NCI-H1417 (cell line): Measurements from ENCODE around the gene PPP3CA.
"Not testable (repeated sequence)": the region's sequence is repeated elsewhere in the genome, so short reads cannot be mapped to it uniquely, and the experiment has no call there.

Experiments used
- DNase-seq, 3 experiments: peaks; one replicate each; lab custom pipeline; 2025; lab: John Stamatoyannopoulos, UW

PPP3CA gene

DNA sequence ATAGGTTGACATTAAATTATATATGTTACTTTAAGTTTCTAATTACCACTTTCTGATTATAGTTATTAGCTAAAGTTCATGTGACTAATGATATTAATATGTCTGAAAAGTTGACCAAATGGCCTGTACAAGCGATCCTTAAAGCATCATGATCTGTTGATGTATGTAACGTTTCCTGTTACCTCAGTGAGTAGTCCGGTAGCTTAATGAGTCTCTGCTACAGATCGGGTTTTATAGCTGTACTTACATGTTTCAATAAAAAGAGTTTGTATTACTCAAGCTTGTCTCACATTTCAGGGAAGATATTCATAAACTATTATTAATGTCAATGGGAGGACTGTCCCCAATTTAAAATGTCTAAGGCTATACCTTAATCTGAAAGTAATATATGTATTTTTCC is 246.3 kb downstream of the PPP3CA start:
- DNase-seq, result peak in 2 of 3 experiments; percentile 7 to 68

DNA sequence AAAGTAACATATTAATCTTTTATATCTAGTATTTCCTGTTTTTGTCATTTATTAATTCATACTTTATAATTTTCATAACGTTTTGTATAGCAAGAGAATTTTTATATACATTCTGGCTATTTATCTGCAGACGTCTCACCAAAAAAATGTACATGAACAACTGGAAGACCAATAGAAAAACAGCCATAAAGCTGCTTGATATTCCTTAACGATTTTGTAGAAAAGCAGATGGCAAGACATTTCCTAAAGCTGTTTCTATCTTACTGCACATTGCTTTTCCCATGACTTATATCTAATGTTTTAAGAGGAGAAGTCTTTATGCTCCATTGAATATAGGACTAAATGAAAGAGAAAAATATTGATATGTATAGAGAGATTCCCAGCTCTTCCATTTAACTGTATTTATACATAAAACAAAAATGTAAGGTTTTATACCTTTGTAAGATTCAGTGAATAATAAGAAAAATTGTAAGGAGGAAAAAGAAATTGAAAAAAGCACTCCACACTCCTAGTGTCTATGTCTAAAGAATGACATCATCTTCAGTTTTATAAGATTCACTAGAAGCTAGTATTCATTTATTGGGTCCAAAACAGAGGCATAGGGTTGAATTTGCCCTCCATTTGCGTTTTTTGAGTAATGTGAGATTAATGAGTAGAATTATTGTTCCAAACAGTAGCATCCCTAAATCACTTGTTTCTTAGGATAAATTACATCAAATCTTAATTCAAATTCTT is 248.5 kb downstream of the PPP3CA start:
- no peak for DNase-seq

DNA sequence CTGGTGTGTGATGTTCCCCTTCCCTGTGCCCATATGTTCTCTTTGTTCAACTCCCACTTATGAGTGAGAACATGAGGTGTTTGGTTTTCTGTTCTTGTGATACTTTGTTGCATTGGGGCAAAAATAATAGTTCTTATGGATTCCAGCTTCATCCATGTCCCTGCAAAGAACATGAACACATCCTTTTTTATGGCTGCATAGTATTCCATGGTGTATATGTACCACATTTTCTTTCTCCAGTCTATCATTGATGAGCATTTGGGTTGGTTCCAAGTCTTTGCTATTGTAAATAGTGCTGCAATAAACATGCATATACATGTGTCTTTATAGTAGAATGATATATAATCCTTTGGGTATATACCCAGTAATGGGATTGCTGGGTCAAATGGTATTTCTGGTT is 254.7 kb downstream of the PPP3CA start:
- DNase-seq, result not testable (repeated sequence)

DNA sequence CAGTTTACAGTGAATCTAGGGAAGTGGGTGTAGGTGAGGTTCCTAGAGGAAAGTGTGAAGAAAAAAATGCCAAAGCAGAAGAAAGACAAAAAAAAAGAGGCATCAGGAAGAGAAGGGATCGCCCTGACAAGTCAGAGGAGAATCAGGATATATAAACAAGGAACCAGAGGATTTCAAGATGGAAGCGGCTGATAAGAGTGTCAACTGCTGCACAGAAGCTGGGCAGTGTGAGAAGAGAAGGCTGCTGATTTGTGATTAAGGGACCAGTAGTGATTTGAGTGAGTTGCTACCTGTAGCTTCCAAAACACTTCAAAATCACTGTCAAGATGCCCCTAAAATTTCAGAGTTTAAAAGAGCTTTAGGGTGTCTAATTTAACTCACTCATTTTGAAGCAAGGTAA is 258.2 kb downstream of the PPP3CA start:
- DNase-seq, result no peak

DNA sequence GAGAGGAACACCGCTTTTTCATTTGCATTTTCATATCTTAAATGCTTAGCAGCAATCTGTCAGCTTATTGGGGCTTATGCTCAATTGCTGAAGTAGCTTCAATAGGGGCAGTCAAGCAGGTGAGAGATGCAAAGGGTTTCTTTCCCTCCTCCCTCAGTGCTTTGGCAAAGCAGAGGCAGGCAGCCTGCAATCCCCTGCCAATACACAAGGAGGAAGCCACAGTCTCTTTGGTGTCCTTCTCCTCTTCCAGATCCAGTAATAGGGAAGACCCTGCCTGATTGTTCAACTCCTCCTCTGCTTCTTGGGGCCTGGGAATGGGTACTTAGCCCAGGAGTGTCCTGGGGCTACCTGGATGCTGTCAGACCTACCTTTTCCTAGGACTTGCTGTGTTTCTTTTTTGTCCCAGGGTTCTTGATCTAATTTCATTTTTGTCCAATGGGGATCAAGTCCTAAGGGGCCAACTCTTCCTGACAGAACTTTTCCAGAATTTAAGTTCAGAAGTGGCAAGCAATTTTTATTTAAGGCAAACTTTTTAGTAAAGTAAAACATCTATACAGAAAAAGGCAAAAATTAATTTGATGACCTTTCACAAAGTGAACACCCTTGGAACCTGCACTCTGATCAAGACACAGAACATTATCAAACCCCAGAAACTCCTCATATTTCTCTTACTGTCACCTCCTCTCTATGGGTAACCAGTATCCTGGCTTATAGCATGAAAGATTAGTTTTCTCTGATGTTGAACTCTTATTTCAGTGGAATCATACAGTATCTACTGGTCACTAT is 260.3 kb downstream of the PPP3CA start:
- DNase-seq, result no peak

DNA sequence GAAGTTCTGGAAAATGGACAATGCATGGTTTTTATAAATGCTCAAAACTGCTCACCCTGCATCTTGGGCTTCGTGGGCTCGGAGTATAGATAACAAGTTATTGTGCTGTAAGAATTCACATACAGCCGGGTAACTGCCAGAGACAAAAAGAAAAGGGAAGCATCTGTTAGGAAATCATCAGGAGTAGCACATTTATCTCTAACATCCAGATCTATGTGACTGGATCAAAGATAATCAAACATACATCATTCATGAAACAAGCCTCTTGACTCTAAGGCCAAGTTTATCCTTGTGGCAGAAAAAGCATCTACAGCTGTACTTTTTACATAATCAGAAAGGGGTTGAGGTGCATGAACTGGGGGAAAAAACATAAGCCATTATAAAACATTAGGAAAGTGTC is 264.2 kb downstream of the PPP3CA start:
- no peak for DNase-seq

DNA sequence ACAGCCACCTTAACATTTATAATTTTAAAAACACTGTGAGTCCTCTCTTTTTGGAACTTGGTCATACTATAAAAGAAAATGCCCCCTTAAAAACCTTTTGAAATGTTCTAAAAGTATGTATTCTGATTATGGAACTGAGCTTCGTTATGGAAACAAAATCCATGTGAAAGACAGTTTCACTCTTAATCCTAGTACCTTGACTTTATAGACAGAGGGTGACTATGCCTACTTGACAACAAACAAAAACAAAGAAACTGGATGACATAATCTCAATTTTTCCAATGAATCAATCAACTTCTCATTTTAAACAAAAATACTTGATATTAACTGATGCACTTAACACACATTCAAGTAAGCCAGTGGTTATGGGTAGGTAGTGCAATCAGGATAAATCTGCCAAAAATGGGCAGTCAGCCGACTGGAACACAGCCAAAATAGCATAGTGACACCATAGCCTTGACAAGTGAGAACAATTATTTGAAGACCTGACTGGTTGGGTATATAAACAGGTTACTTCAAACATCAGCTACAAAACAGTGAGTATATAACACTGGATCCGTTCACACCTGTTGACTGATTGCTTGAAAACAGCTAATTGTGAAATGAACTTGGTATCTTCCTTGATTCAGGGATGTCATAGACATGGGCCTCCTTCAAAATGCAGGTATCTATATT is 265.5 kb downstream of the PPP3CA start:
- peak in 1 of 3 experiments; percentile 23 for DNase-seq

DNA sequence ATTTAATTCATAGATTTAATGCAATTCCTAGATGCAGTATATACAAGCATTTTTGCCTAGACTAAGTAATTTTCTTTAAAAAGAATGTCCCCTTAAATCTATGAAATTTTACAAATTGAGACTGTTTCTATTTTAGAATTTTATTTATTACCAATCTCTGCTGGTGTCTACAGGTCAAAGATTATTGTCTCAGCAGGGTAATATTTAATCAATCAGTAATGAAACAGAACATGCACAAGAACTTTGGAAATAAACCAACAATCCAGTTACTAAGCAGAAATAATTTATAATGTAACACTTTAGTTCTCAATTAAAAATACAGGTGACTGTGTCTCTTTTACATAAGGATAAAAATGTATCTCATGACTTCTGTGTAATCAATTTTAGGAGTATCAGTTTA is 266.2 kb downstream of the PPP3CA start:
- DNase-seq, result no peak

DNA sequence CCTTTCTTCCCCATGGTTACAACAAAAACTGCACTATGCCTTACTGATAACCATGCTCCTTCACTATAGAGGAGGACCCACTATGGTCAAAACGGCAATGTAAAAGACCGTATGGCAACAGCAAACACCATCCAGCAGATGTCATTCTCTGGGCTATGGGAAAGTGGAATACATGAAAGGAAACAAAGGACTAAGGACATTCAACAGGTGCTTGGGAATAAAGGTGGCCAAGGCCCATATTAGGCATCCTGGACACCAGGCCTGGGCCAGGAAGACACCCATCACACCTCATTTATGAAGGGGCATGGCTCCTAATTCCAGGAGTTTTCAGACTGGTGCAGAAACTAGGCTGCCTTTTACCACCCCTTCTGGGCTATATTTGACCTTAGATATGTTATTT is 268.4 kb downstream of the PPP3CA start:
- no peak for DNase-seq

DNA sequence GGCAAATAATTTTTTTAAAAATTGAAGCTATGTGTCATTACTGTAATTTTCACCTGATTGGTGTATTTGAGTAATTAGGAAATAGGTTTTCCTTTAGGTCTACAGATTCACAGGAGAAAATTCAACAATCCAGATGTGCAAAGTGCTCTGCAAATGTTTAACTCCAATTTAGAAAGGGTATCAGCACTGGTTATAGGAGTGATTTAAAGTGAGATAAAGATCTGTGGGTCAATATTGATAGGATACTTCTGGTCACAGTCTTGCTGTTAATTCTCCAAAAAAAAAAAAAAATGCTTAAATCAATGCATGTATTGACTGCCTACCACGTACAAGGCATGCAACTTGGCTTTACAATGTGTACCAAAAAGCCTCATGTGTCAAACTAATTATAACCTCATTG is 271.3 kb downstream of the PPP3CA start:
- DNase-seq, result no peak

DNA sequence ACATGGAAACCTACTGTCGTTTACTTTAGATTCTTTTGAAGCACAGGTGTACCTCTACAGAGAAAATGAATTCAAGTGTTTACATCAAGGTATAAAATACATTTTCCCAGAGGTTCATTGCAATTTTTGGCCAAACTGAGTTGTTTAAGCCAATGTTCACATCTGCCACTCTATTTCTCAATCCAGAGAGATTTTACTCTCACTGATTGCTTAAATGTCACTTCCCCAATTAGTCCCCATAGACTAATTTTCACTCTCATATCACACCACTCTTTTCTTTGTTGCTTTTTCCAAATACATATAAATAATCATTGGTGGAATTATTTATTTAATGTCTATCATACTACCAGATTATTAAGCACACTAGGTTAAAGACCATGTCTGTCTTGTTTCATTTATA is 271.8 kb downstream of the PPP3CA start:
- no peak for DNase-seq

DNA sequence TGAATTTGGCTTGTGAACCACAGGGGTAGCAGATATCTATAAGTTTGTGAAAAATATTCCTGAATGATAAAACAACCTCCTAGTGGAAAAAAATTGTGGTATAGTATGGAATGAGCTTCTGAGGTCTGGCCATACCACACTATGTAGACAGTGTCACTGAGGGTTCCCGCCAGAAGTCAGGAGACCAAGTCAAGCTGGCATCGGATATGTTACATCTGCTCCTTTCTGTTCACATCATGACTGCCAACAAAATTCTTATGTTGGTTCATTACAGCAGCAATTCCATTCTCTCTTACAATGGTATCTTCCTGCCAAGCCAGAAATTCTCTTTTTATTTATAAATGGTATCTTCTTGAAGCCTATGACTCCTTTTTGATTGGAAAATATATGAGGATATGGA is 273.0 kb downstream of the PPP3CA start:
- DNase-seq, result no peak

DNA sequence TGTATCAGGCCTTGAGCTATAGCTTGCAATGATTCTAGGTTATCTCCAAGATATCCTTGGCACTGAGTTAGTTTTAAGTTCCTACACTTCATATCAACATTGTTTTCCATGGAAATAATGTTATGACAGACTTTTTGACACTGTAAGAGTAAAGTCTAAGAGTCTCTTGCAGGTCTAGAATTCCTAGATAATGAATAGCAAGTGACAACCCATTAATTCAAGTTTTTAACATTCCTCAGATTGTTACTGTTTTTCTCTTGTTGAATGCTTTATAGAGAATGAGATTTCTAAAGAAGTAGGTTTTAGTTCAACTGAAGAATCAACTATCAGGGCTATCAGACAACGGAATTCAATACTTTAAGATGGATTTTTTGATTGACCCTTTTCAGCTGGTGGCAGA is 276.1 kb downstream of the PPP3CA start:
- DNase-seq, result no peak

DNA sequence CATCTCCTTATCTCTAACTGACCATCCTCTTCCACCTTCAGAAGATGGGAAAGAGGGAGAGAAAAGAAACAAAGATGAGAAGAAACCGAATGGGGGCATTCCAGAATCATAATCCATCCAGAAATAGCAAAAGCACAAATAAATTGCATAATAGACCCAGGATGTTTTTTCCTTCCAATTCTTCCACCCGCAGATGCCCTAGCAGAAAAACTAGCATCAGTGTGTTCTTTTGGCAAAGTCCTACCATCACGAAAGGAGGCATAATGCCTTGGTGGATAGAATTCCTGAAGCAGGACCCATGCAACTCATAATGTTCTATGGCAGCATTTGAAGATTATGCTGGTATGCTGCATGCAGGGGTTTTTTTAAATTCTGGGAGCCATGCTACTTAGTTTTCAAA is 279.2 kb downstream of the PPP3CA start:
- no peak for DNase-seq

DNA sequence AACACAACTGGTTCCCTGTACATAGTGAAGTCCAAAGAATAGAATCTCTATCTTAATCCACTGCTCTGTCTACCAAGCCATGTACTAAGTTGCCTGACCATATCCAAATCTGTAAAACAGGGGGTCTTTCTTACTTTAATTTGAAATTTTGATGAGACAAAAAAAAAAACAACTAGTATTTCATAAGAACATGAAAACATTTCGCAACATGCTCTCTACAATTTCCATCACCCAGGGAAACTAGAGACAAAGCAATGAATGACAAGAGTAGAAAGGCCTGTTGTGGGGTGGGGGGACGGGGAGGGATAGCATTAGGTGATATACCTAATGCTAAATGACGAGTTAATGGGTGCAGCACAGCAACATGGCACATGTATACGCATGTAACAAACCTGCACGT is 279.9 kb downstream of the PPP3CA start:
- no peak for DNase-seq

DNA sequence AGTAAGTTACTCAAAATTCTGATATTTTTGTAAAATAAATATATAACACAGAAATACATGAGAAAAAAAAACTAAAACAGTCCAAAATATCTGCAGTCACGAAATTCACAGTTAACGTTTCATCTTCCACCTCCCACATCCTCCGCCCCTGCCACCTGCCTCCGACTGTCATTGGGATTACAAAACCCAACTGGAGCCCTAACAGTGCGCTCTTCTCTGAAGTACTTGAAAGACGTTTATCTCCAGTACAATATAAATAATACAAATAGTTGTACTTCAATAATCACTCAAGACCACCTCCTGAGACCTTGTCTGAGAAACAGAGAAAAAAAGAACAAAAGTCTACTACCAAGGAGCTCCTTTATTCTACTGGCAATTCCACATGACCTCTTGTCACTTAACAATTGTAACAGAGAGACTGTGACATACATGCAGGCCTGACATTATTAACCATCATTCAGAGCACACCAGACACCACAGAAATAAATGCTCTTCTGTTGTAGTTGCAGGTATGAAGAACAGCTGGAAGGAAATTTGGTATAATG is 280.6 kb downstream of the PPP3CA start:
- no peak for DNase-seq

DNA sequence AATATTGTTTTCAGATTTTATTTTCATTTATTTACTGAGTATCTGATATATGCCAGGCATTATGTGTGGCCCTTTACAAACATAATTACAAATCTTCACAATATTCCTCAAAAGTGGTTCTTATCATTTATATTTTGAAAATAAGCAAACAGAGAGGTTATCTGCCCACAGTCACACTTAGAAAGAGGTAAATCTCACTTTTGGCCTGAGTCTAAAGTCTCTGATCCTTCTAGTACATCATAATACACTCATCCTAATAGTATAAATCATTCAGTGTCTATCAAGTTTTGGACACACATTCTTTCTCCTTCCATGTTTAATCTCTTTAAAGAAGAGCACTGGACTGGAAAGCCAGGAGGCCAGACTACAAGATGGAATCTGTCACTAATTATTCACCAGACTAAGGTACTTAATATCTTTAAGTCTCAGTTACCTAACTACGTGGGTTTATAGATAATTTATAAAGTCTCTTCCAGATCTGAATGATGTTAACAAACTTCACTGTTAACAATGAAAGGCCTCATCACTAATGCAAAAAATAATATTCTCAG is 281.3 kb downstream of the PPP3CA start:
- no peak for DNase-seq

DNA sequence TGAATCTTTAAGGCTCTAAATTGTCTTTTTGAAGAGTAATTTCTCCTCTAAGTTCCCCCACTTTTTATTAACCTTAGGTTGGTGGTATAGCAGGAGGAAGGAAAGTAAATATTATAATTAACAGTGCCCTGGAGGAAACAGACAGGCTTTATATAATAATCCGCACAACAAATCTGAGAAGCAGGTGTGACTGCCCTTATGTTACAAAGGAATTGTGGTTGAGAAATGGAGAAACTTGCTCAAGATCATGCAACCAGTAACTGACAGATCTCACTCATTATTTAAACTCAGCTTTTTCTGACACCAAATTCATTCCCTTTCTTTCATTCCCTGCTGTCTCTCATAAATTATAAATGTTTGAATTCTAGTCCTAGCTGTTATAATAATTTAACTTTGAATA is 282.0 kb downstream of the PPP3CA start:
- DNase-seq, result peak in 1 of 3 experiments; percentile 21

DNA sequence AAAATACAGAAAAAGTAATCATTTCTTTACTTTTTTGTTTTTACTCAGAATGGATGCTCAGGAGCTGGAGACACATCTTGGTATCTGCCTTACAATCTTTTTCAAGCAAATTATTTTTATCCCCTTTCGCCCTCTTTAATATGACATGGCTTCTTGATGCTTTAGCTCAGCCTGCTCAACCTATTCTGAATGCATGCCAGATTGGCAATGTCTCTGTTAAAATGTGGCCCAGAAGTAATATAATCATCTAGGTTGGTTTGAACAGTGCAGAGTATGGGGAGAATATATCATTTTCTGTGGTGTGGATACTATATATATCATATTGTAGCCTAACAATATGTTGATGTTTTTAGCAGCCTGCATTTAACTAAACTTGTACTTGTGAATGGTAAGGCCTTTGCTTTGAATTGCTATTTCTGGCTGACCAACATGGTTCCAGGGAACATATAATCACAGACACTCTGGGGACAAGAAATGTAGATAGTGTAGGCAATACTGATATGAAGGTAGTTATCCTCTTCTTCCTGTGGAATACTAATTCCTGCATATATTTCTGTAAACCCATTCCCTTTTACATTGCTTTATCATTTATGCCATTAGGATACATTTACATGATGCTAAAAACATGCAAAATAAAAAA is 282.7 kb downstream of the PPP3CA start:
- no peak for DNase-seq

DNA sequence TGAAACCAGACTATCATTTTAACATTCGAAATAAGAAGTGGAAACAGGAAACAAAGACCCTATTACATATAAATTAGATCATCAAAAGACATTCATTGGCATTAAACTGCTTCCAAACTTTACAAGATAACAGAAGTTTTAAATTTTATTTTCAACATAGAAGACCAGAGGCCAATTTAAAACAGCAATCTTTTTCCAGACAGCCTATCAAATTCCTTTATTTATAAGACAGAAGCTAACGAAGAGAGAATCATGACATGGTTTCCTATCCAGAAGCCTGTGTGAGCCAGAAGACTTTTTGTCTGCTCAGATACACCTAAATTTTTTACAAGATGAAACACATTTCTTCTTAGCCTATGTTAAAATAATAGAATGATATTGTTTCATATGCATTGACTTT is 291.9 kb downstream of the PPP3CA start:
- DNase-seq, result no peak

DNA sequence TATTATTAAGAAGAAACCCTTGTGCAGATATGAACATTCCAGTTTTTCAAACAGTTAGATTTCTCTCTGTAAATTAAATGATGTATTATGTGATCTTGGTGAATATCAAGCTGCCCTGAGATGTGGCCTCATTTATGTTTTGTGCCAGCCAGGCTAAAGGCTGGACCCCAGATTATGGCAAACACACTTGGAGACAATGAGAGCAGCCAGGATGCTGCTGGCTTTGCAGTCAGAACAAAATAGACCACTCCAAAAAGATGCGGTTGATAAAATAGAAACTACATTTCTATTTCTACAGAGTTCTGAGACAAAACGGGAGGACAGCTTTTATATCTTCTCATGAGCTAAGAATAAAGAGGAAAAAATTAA is 296.5 kb downstream of the PPP3CA start:
- no peak for DNase-seq
